AG09319 (cell line): ENCODE results near the gene C1orf35.

Experiments
- DNase-seq: peaks from one replicate; pipeline ENCODE4 v3.0.0-alpha.2; 2010; ENCODE audit warnings: low read depth; ENCODE audit errors: extremely low read depth
- TF ChIP-seq, protein P1 (sequence below): IDR thresholded peaks from 2 replicates; pipeline ENCODE4 v1.5.1; 2011; ENCODE audit warnings: low read depth, mild to moderate bottlenecking, inconsistent platforms, low read length, moderate library complexity

Gene C1orf35

GRCh38 chr1:228149406-228150119, 46.4 kb upstream of the C1orf35 start, which contains the start of gene GJC2:
GJC2 (plus strand) TSS chr1:228149930; CDS start chr1:228157759, 7,829 bp downstream.
- TF ChIP-seq, protein P1, sequence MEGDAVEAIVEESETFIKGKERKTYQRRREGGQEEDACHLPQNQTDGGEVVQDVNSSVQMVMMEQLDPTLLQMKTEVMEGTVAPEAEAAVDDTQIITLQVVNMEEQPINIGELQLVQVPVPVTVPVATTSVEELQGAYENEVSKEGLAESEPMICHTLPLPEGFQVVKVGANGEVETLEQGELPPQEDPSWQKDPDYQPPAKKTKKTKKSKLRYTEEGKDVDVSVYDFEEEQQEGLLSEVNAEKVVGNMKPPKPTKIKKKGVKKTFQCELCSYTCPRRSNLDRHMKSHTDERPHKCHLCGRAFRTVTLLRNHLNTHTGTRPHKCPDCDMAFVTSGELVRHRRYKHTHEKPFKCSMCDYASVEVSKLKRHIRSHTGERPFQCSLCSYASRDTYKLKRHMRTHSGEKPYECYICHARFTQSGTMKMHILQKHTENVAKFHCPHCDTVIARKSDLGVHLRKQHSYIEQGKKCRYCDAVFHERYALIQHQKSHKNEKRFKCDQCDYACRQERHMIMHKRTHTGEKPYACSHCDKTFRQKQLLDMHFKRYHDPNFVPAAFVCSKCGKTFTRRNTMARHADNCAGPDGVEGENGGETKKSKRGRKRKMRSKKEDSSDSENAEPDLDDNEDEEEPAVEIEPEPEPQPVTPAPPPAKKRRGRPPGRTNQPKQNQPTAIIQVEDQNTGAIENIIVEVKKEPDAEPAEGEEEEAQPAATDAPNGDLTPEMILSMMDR: no peak
- no peak for DNase-seq

DNA sequence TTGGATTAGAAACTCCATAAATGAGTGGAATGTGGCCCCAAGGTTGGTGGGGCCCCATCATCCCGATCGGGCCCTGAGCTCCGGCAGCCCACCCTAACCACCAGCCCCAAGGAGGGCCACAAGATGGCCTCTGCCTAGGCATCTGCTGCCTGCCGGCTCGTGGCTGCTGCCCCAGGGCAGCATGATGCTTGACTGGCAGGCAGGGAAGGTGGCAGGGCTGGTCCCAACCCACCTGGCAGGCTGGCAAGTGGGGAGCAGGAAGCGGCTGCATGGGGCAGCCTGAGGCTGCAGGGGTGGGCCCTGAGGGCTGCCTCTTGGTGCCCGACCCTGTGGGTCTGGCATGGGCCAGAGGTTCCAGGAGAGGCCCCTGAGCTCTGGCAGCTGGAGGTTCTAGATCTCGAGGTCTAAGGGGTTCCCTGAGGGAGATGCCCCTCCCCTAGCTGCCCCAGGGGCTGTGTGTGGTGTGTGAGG, 45.8 kb upstream of the C1orf35 start:
- no peak for DNase-seq
- TF ChIP-seq, protein P1: no peak

- DNase-seq: no peak
- TF ChIP-seq, protein P1: no peak
Observed at GRCh38 chr1:228148196-228148861, 45.2 kb upstream of the C1orf35 start.

- no peak for DNase-seq
- TF ChIP-seq, protein P1: no peak
Observed at GRCh38 chr1:228147768-228148167, 44.6 kb upstream of the C1orf35 start.

DNA sequence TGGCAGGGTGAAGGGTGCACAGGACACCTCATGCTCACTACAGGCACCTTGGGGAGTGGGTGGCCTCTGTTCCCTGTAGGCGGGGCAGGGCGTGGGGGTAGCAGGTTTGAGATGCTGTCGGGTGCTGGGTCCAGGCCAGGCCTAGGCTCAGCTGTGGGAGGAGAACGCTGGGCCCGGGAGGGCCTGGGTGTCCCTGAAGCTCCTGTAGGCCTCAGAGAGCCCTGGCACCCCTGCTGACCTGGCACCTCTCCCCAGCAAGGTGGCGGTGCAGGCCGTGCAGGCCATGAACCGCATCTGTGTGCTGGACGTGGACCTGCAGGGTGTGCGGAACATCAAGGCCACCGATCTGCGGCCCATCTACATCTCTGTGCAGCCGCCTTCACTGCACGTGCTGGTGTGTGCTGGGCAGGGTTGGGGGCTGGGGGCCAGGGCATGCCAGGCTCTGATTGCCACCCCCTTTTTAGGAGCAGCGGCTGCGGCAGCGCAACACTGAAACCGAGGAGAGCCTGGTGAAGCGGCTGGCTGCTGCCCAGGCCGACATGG, 44.1 kb upstream of the C1orf35 start:
- TF ChIP-seq, protein P1: no peak
- no peak for DNase-seq

- no peak for DNase-seq
- TF ChIP-seq, protein P1: no peak
Observed at GRCh38 chr1:228146417-228147150, 43.5 kb upstream of the C1orf35 start.
